Measurements from ENCODE around the gene GPHA2. TPM values are rescaled to one million over a fixed set of nuclear protein-coding genes. Genes with fewer than 3 reads are reported as not detected.
A peak's percentile ranks its signal among the peaks of the same experiment; 100 is the strongest.

The GPHA2 gene
- total RNA-seq, 1 donor from 2014 or later: not detected

DNA sequence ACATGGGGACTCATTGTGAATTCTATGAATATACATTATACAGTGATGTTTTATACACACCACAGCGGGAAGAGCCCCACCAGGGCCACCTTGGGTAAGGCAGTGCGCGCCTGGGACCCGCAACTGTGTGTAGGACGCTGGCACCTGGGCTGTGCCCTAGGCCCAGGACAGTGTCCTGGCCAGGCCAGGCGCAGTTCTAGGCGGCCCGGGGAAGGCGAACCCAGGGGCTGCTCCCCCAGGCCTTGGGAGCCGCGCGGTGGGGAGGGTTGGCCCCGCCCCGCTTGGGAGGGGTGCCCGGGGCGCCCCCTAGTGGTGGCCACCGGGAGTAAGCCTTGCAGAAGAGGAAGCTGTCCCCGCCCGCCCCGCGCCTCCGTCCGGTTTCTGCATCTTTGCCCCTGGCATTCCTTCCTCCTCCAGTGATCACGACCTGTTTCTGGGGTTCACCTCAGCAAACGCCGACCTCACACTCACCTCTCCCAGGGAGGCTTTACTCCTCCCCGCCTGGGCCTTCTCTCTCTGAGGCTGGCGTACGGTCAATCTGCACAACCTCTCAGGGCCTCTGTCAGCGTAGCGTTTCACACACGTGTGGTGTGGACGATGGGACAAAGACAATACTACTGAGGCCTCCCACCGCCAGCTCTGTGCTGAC is 47.8 kb downstream of the GPHA2 start:
- Histone ChIP-seq H3K4me3 (no peak overlapping the region), H3K36me3 (no peaks in the 10 kb centered on the region), H3K4me1 (peaks cover 12% of the 10 kb centered on the region), H3K27me3 (no peaks in the 10 kb centered on the region), H3K9me3 (ENCODE audit: low read depth) (no peaks in the 10 kb centered on the region), H3K9ac (no peak overlapping the region), H3K27ac (no peak overlapping the region), H3K79me2 (ENCODE audit: low read depth) (no peaks in the 10 kb centered on the region), H3K4me2 (peak overlapping the region; percentile 74), H3F3A (ENCODE audit: low read depth) (peaks cover 3% of the 10 kb centered on the region), H4K20me1 (ENCODE audit: low read depth) (no peaks in the 10 kb centered on the region), H2AFZ (replicated peaks) (peak overlapping the region; percentile 97)
- Mint-ChIP-seq H3K27me3 (ENCODE audit: insufficient read depth, low read depth) (peaks cover 9% of the 10 kb centered on the region), H3K4me1 (peaks cover 12% of the 10 kb centered on the region), H3K4me3 (peak overlapping the region; percentile 83), H3K27ac (peak overlapping the region; percentile 97), H3K9me3 (no peaks in the 10 kb centered on the region), H3K36me3 (no peaks in the 10 kb centered on the region)
- TF ChIP-seq CTCF (IDR thresholded peaks at IDR 0.05) (peak; percentile 94), EZH2phosphoT487 (IDR thresholded peaks at IDR 0.05) (no peak), EZH2 (IDR thresholded peaks at IDR 0.05) (peak; percentile 24)
- DNase-seq (ENCODE audit: low spot score): peak; percentile 91

DNA sequence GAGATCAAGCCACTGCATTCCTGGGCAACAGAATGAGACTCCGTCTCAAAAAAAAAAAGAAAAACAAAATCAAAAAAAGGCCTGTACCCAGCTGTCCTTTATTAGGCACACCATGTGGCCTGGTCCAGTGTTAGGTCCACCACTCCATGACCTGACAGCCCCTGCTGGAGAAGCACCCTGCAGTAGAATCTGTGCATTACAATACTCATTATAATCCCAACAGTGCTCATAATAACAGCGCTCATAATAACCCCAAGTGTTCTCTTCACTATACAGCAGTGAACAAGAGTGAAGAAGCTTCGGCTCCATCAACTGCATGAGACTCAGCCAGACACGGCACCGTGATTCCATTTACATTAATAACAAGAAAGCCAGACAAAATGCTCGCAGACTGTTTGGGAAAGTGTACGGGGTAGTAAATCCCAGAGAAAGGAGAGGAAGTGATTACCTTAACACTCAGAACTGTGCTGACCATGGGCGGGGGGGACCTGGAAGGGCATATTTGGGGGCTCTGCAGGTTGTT is 48.4 kb downstream of the GPHA2 start:
- H3K4me2 ChIP-seq: peak overlapping the region; percentile 74
- Mint-ChIP-seq H3K27ac (peak overlapping the region; percentile 72), H3K4me3 (peak overlapping the region; percentile 10)

DNA sequence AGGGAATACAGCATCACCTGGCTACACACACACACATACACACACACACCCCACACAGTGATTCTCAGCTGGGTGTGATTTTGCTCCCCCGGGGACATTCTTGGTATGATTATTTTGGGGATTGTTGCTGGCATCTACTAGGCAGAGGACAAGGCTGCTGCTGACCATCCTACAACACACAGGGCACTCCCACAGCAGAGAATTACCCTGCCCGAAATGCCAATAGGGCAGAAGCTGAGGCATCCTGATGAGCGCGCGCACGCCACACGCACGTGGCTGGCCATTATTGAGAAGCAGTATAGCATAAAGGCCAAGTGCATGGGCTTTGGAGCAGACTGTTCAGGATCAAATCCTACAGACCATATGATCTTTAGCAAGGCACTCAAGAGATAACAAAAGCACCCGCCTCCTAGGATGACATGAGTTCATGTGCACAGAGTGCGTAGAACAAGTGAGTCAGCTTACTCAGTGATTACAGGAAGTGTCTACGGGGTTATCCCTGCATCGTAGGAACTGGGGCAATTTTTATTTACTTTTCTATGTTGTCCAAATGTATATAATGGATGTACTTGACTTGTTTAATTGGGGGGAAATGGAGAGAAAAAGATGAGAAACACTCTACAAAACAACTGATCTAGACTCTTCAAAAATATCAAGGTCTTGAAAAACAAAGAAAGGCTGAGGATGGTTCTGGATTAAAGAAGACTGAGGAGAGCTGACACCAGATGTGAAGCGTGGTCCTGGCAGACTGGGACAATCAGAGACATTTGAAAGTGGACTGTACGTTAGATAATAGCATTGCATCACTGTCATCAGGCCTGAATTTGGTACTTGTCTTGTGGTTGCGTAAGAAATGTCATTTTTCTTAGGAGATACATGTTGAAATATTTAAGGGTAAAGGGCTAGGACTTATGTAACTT is 50.1 kb downstream of the GPHA2 start:
- H3K4me3 Mint-ChIP-seq: no peak overlapping the region
- Histone ChIP-seq H3K4me2 (no peak overlapping the region), H3K9ac (no peak overlapping the region), H3K4me3 (no peak overlapping the region), H3K27me3 (no peaks in the 10 kb centered on the region), H3K27ac (no peak overlapping the region), H3K9me3 (ENCODE audit: low read depth) (no peaks in the 10 kb centered on the region), H3K4me1 (peaks cover 12% of the 10 kb centered on the region), H4K20me1 (ENCODE audit: low read depth) (no peaks in the 10 kb centered on the region), H3F3A (ENCODE audit: low read depth) (peaks cover 3% of the 10 kb centered on the region), H3K36me3 (no peaks in the 10 kb centered on the region), H2AFZ (replicated peaks) (no peak overlapping the region), H3K79me2 (ENCODE audit: low read depth) (no peaks in the 10 kb centered on the region)
- H3K27ac Mint-ChIP-seq: no peak overlapping the region
- peaks cover 15% of the 10 kb centered on the region for H3K4me1 Mint-ChIP-seq
- no peaks in the 10 kb centered on the region for H3K36me3 Mint-ChIP-seq
- no peaks in the 10 kb centered on the region for H3K9me3 Mint-ChIP-seq
- no peak for TF ChIP-seq EZH2phosphoT487 (IDR thresholded peaks at IDR 0.05)
- no peak for TF ChIP-seq CTCF (IDR thresholded peaks at IDR 0.05)
- no peak for TF ChIP-seq EZH2 (IDR thresholded peaks at IDR 0.05)
- no peak for DNase-seq (ENCODE audit: low spot score)
- peaks cover 4% of the 10 kb centered on the region for H3K27me3 Mint-ChIP-seq (ENCODE audit: insufficient read depth, low read depth)

More for the DNA sequence above, 48.4 kb downstream of the GPHA2 start:
- Histone ChIP-seq H3K27me3 (no peaks in the 10 kb centered on the region), H3K9ac (no peak overlapping the region), H3K4me1 (peaks cover 12% of the 10 kb centered on the region), H3F3A (ENCODE audit: low read depth) (peaks cover 3% of the 10 kb centered on the region), H4K20me1 (ENCODE audit: low read depth) (no peaks in the 10 kb centered on the region), H3K9me3 (ENCODE audit: low read depth) (no peaks in the 10 kb centered on the region), H3K27ac (no peak overlapping the region), H2AFZ (replicated peaks) (peak overlapping the region; percentile 97), H3K4me3 (no peak overlapping the region), H3K79me2 (ENCODE audit: low read depth) (no peaks in the 10 kb centered on the region), H3K36me3 (no peaks in the 10 kb centered on the region)
- no peak for DNase-seq (ENCODE audit: low spot score)
- Mint-ChIP-seq H3K9me3 (no peaks in the 10 kb centered on the region), H3K4me1 (peaks cover 12% of the 10 kb centered on the region), H3K36me3 (no peaks in the 10 kb centered on the region), H3K27me3 (ENCODE audit: insufficient read depth, low read depth) (peaks cover 9% of the 10 kb centered on the region)
- no peak for TF ChIP-seq EZH2 (IDR thresholded peaks at IDR 0.05)
- no peak for TF ChIP-seq EZH2phosphoT487 (IDR thresholded peaks at IDR 0.05)

MicroRNAs within 50 kb of the gene (microRNA counts, 767-probe panel; counts per million panel counts)
- microRNA hsa-miR-192-5p: 460 counts per million, percentile 90 among the panel's probes with 10 or more counts

Small RNAs within 50 kb of the gene (microRNA-seq; reads per million reads assigned to microRNA genes)
- gene MIR6749 (not detected), gene MIR6750 (0.91 reads per million)

Small RNAs within 50 kb of the gene (small RNA-seq; reads per million reads assigned to genes)
- gene MIR6749 (not detected), gene MIR6750 (not detected)

Other genes starting within 250 kb of the GPHA2 start
- 2.2 and 9.2 TPM in 2 replicates for gene NRXN2, start 212.7 kb downstream of the GPHA2 start, total RNA-seq (ENCODE audit: low replicate concordance)
- gene RASGRP2, start 191.8 kb downstream of the GPHA2 start, total RNA-seq (ENCODE audit: low replicate concordance): 0.06 and 1.8 TPM in 2 replicates
- 1.4 and 2.2 TPM in 2 replicates for gene PYGM, start 175.9 kb downstream of the GPHA2 start, total RNA-seq (ENCODE audit: low replicate concordance)
- 140 and 193 TPM in 2 replicates for gene SF1, start 157.4 kb downstream of the GPHA2 start, total RNA-seq (ENCODE audit: low replicate concordance)
- gene MAP4K2, start 132.7 kb downstream of the GPHA2 start, total RNA-seq (ENCODE audit: low replicate concordance): 15.8 and 27.7 TPM in 2 replicates
- 11.4 and 34.9 TPM in 2 replicates for gene MEN1, start 125.3 kb downstream of the GPHA2 start, total RNA-seq (ENCODE audit: low replicate concordance)
- 0.62 and 2.1 TPM in 2 replicates for gene CDC42BPG, start 91.2 kb downstream of the GPHA2 start, total RNA-seq (ENCODE audit: low replicate concordance)
- 19.8 and 39.7 TPM in 2 replicates for gene EHD1, start 57.3 kb downstream of the GPHA2 start, total RNA-seq (ENCODE audit: low replicate concordance)
- gene ATG2A, start 18.7 kb downstream of the GPHA2 start, total RNA-seq (ENCODE audit: low replicate concordance): 4.4 and 16.6 TPM in 2 replicates
- gene PPP2R5B, start 11.2 kb downstream of the GPHA2 start, total RNA-seq (ENCODE audit: low replicate concordance): 5.7 and 11.3 TPM in 2 replicates
- gene MAJIN, start 36.2 kb upstream of the GPHA2 start, total RNA-seq (ENCODE audit: low replicate concordance): 0.06 TPM in 1 of 2 replicates, not detected in the other
- 0.28 TPM in 1 of 2 replicates, not detected in the other for gene BATF2, start 61.1 kb upstream of the GPHA2 start, total RNA-seq (ENCODE audit: low replicate concordance)
- gene ARL2, start 78.3 kb upstream of the GPHA2 start, total RNA-seq (ENCODE audit: low replicate concordance): 171 and 287 TPM in 2 replicates
- 10.7 and 16.8 TPM in 2 replicates for gene SNX15, start 91.5 kb upstream of the GPHA2 start, total RNA-seq (ENCODE audit: low replicate concordance)
- 3.0 and 13.2 TPM in 2 replicates for gene SAC3D1, start 105.3 kb upstream of the GPHA2 start, total RNA-seq (ENCODE audit: low replicate concordance)
- gene NAALADL1, start 122.7 kb upstream of the GPHA2 start, total RNA-seq (ENCODE audit: low replicate concordance): 0.80 and 3.0 TPM in 2 replicates
- gene CDCA5, start 148.1 kb upstream of the GPHA2 start, total RNA-seq (ENCODE audit: low replicate concordance): 46.7 and 57.3 TPM in 2 replicates
- 12.6 and 36.1 TPM in 2 replicates for gene ZFPL1, start 148.3 kb upstream of the GPHA2 start, total RNA-seq (ENCODE audit: low replicate concordance)
- gene VPS51, start 160.3 kb upstream of the GPHA2 start, total RNA-seq (ENCODE audit: low replicate concordance): 80.4 and 252 TPM in 2 replicates
- 36.1 and 109 TPM in 2 replicates for gene TM7SF2, start 176.0 kb upstream of the GPHA2 start, total RNA-seq (ENCODE audit: low replicate concordance)
- gene ZNHIT2, start 181.8 kb upstream of the GPHA2 start, total RNA-seq (ENCODE audit: low replicate concordance): 1.5 and 8.1 TPM in 2 replicates
- 227 and 288 TPM in 2 replicates for gene FAU, start 186.2 kb upstream of the GPHA2 start, total RNA-seq (ENCODE audit: low replicate concordance)
- gene MRPL49, start 186.4 kb upstream of the GPHA2 start, total RNA-seq (ENCODE audit: low replicate concordance): 38.3 and 57.5 TPM in 2 replicates
- gene SYVN1, start 198.6 kb upstream of the GPHA2 start, total RNA-seq (ENCODE audit: low replicate concordance): 7.2 and 12.0 TPM in 2 replicates
- not detected in 2 replicates for gene SPDYC, start 234.3 kb upstream of the GPHA2 start, total RNA-seq (ENCODE audit: low replicate concordance)
- gene CAPN1, start 246.0 kb upstream of the GPHA2 start, total RNA-seq (ENCODE audit: low replicate concordance): 24.3 and 57.3 TPM in 2 replicates

Data from neural progenitor cell (in vitro differentiated cells).